ENCODE measurements around the gene SMC1B. TPM values are rescaled to one million over a fixed set of nuclear protein-coding genes. Genes with fewer than 3 reads are reported as not detected.

The SMC1B gene
- total RNA-seq, 1 experiment from 2014 or later: not detected

- ChIA-PET CTCF (interaction anchor here (0.6 kb wide), 1 partner anchor 439 kb away, joined by 3 read pairs; no protein-coding TSS in a partner anchor), POLR2A (ENCODE audit: low non-redundant PET) (no interaction called here)
- Histone ChIP-seq H3K9me3 (ENCODE audit: low read depth, low read length, poor library complexity, severe bottlenecking) (no peaks in the 10 kb centered on the region), H3K4me3 (ENCODE audit: low read depth, low read length, poor library complexity, severe bottlenecking) (no peak overlapping the region), H3K27me3 (replicated peaks; ENCODE audit: insufficient read depth, low read depth, low read length, poor library complexity) (no peaks in the 10 kb centered on the region), H3K27ac (ENCODE audit: low read depth, low read length, poor library complexity, severe bottlenecking) (no peak overlapping the region), H3K36me3 (ENCODE audit: insufficient read depth, low read length, poor library complexity, severe bottlenecking) (no peaks in the 10 kb centered on the region), H3K4me1 (ENCODE audit: insufficient read depth, low read length, poor library complexity, severe bottlenecking) (peaks cover 4% of the 10 kb centered on the region)
- TF ChIP-seq EZH2 (IDR thresholded peaks at IDR 0.05; ENCODE audit: borderline replicate concordance, low read depth, low read length, poor library complexity, severe bottlenecking) (no peak), CTCF (conservative IDR thresholded peaks at IDR 0.05; ENCODE audit: low read depth, low read length) (no peak)
- intact Hi-C loops (cut with micrococcal nuclease; ENCODE audit: unreplicated experiment): loop anchor here (1.0 kb wide), 1 partner anchor 166 kb away; no protein-coding TSS in a partner anchor
- BruUV-seq (replicated peaks): no TSS peak
- DNase-seq (ENCODE audit: low spot score): no peak
These were observed 21.6 kb upstream of the SMC1B start for GRCh38 chr22:45434981-45435380.

GRCh38 chr22:45430871-45431270 lies 17.5 kb upstream of the SMC1B start:
- Histone ChIP-seq H3K36me3 (ENCODE audit: insufficient read depth, low read length, poor library complexity, severe bottlenecking) (peaks cover 3% of the 10 kb centered on the region), H3K9me3 (ENCODE audit: low read depth, low read length, poor library complexity, severe bottlenecking) (no peaks in the 10 kb centered on the region), H3K27me3 (replicated peaks; ENCODE audit: insufficient read depth, low read depth, low read length, poor library complexity) (no peaks in the 10 kb centered on the region), H3K27ac (ENCODE audit: low read depth, low read length, poor library complexity, severe bottlenecking) (no peak overlapping the region), H3K4me1 (ENCODE audit: insufficient read depth, low read length, poor library complexity, severe bottlenecking) (peaks cover 2% of the 10 kb centered on the region), H3K4me3 (ENCODE audit: low read depth, low read length, poor library complexity, severe bottlenecking) (no peak overlapping the region)
- intact Hi-C loops (cut with micrococcal nuclease; ENCODE audit: unreplicated experiment): no loop called here
- BruUV-seq (replicated peaks): no TSS peak
- no peak for TF ChIP-seq CTCF (conservative IDR thresholded peaks at IDR 0.05; ENCODE audit: low read depth, low read length)
- TF ChIP-seq EZH2 (IDR thresholded peaks at IDR 0.05; ENCODE audit: borderline replicate concordance, low read depth, low read length, poor library complexity, severe bottlenecking): no peak
- ChIA-PET CTCF (no interaction called here), POLR2A (ENCODE audit: low non-redundant PET) (no interaction called here)
- no peak for DNase-seq (ENCODE audit: low spot score)

- ChIA-PET POLR2A (ENCODE audit: low non-redundant PET) (no interaction called here), CTCF (interaction anchor here (0.6 kb wide), 1 partner anchor 173 kb away, joined by 3 read pairs; no protein-coding TSS in a partner anchor)
- intact Hi-C loops (cut with micrococcal nuclease; ENCODE audit: unreplicated experiment): no loop called here
- peaks cover 3% of the 10 kb centered on the region for H3K36me3 ChIP-seq (ENCODE audit: insufficient read depth, low read length, poor library complexity, severe bottlenecking)
- H3K27me3 ChIP-seq (replicated peaks; ENCODE audit: insufficient read depth, low read depth, low read length, poor library complexity): no peaks in the 10 kb centered on the region
- no peaks in the 10 kb centered on the region for H3K9me3 ChIP-seq (ENCODE audit: low read depth, low read length, poor library complexity, severe bottlenecking)
- no peak overlapping the region for H3K27ac ChIP-seq (ENCODE audit: low read depth, low read length, poor library complexity, severe bottlenecking)
- BruUV-seq (replicated peaks): no TSS peak
- H3K4me3 ChIP-seq (ENCODE audit: low read depth, low read length, poor library complexity, severe bottlenecking): no peak overlapping the region
- no peak for TF ChIP-seq EZH2 (IDR thresholded peaks at IDR 0.05; ENCODE audit: borderline replicate concordance, low read depth, low read length, poor library complexity, severe bottlenecking)
- no peak for TF ChIP-seq CTCF (conservative IDR thresholded peaks at IDR 0.05; ENCODE audit: low read depth, low read length)
- H3K4me1 ChIP-seq (ENCODE audit: insufficient read depth, low read length, poor library complexity, severe bottlenecking): no peaks in the 10 kb centered on the region
- DNase-seq (ENCODE audit: low spot score): no peak
These were observed 16.8 kb upstream of the SMC1B start for GRCh38 chr22:45429981-45430775.
